ENCODE measurements around the gene UNC80. TPM values are rescaled to one million over a fixed set of nuclear protein-coding genes. Genes with fewer than 3 reads are reported as not detected.

UNC80 gene
- total RNA-seq, 1 donor from 2014 or later, result not detected

GRCh38 chr2:210009896-210010295 is 238.3 kb downstream of the UNC80 start:
- DNase-seq (ENCODE audit: low read depth), result no peak

DNA sequence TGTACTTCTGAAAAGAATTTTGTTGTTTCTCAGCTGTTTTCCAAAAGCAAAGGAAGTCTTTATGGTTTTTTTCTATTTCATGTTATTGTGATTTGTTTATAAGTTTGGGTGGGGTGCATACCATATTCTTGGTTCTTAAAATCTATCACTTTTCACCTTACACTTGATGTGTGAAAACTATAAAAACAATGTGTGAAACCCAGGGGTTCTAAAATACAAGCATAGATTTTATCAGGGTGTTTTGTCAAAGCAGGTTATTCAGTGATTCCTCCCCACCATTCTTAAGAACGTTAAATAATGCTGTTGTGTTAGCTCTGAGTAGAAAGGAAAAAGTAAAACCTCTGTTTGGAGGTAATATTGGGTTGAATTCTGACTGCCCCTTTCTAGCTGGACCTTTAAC is 248.5 kb downstream of the UNC80 start:
- DNase-seq (ENCODE audit: low read depth), result no peak

GRCh38 chr2:210022824-210023223 is 251.2 kb downstream of the UNC80 start:
- no peak for DNase-seq (ENCODE audit: low read depth)

DNA sequence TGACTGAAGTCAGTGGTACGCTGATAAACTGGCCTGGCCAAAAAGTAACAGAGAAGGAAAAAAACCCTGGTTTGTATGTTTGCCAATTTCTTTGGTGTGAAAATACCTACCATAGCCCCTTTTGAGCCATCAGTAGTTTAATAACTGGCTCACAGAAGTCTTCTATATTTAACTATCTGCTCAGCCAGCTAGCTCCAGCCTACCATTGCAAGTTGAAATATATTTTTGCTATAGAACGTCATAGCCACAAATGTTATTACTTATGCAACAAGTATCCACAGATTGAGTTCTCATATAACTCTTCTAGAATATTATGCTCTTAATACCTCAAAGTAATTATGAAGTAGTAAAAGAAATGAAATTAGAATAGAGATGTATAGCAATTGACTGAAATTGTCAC is 256.0 kb downstream of the UNC80 start:
- no peak for DNase-seq (ENCODE audit: low read depth)

DNA sequence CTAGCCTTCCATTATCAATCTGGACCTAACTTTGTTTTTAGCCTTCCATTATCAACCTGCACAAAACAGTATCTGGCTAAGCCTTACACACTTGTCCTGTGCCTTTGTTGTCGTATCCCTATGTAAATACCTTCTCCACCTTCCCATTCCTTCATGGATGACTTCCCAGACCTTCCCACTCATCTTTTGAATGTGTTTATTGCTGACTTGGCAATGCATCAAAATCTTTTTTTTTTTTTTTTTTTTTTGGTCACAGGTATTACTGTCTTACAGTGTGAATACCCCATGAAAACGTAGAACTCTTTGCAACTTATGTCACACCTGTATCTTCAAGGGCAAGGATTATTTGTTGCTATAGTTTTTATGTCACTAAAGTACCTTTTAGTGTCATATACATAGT is 256.5 kb downstream of the UNC80 start:
- DNase-seq (ENCODE audit: low read depth), result no peak

- no peak for DNase-seq (ENCODE audit: low read depth)
These were observed 262.6 kb downstream of the UNC80 start for GRCh38 chr2:210034087-210034683.

DNA sequence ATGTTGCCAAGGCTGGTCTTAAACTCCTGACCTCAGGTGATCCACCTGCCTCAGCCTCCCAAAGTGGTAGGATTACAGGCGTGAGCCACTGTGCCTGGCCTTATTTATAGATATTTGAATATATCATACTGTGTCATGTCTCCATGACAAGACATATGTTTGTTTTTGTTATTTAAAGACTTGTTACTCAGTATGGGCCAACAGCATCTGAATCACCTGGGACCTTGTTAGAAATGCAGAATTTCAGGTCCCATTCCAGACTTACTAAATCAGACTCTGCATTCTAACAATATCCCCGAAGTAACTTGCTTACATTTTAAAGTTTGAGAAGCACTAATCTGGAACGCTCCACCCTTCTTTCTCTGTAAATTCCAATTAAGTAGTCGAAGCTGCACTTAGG is 264.0 kb downstream of the UNC80 start:
- no peak for DNase-seq (ENCODE audit: low read depth)

- no peak for DNase-seq (ENCODE audit: low read depth)
These were observed 266.4 kb downstream of the UNC80 start for GRCh38 chr2:210038078-210038477.

- no peak for DNase-seq (ENCODE audit: low read depth)
These were observed 275.3 kb downstream of the UNC80 start for GRCh38 chr2:210046851-210047500.

Other genes starting within 250 kb of the UNC80 start
- 37.8 and 63.0 TPM in 2 replicates for gene RPE, start 230.8 kb downstream of the UNC80 start, total RNA-seq

All from myocyte (in vitro differentiated cells).